Thymus (tissue), 11 donors: ENCODE measurements around the gene ACTL8. TPM values are rescaled to one million over a fixed set of nuclear protein-coding genes. Genes with fewer than 3 reads are reported as not detected.

Experiments
- DNase-seq, 9 donors: peaks; one replicate each; pipeline ENCODE4 v3.0.0-alpha.2; 2013; ENCODE audit warnings: low spot score in 9 of 9, low read depth in 6 of 9, missing footprints in 1 of 9
- H3K27ac ChIP-seq, 2 donors: one replicate each; pipeline ENCODE4 v1.5.1; 2013; ENCODE audit warnings: control low read depth in 1 of 2, low read depth in 1 of 2, low read length in 1 of 2, mild to moderate bottlenecking in 1 of 2, moderate library complexity in 1 of 2
- H3K27me3 ChIP-seq, 2 donors: one replicate each; pipeline ENCODE4 v1.5.1; 2013; ENCODE audit warnings: low read length in 1 of 2; ENCODE audit not compliant: control insufficient read depth in 2 of 2, insufficient read depth in 1 of 2
- H3K36me3 ChIP-seq, 2 donors: one replicate each; pipeline ENCODE4 v1.5.1; 2013; ENCODE audit warnings: low read length in 1 of 2, mild to moderate bottlenecking in 1 of 2, moderate library complexity in 1 of 2; ENCODE audit not compliant: control insufficient read depth in 2 of 2, insufficient read depth in 2 of 2
- H3K4me1 ChIP-seq, 2 donors: one replicate each; pipeline ENCODE4 v1.5.1; 2013; ENCODE audit warnings: low read length in 2 of 2; ENCODE audit not compliant: control insufficient read depth in 2 of 2, insufficient read depth in 2 of 2
- H3K4me3 ChIP-seq, 2 donors: one replicate each; pipeline ENCODE4 v1.5.1; 2013; ENCODE audit warnings: low read length in 2 of 2, control low read depth in 1 of 2, mild to moderate bottlenecking in 1 of 2
- H3K9me3 ChIP-seq, 2 donors: one replicate each; pipeline ENCODE4 v1.5.1; 2013; ENCODE audit warnings: low read length in 1 of 2, mild to moderate bottlenecking in 1 of 2; ENCODE audit not compliant: control insufficient read depth in 2 of 2, insufficient read depth in 1 of 2
- WGBS: extraction: QIAGEN DNeasy Blood & Tissue Kit; methylation state at CpG from one replicate; pipeline ENCODE4 v1.1.7; 2013; 5-methylcytosine and 5-hydroxymethylcytosine counted together
- polyA plus RNA-seq: library from polyadenylated mRNA; stranded (reverse); fragments of 200-250 nt; gene quantifications from one replicate; pipeline ENCODE4 v1.2.3, GENCODE V29; 2013
- total RNA-seq: library from RNA; stranded (reverse); fragments of 120-200 nt; gene quantifications from one replicate; pipeline ENCODE4 v1.2.4, GENCODE V29; 2013
- donor health status: healthy.

ACTL8 gene
- total and polyA plus RNA-seq, 2 donors: 0.28 to 0.71 TPM

GRCh38 chr1:17773591-17774326 is 18.6 kb downstream of the ACTL8 start:
- WGBS: 79% methylated on average over 16 of the region's 16 CpGs
- H3K27ac ChIP-seq: no peak overlapping the region
- H3K36me3 ChIP-seq: no peaks in the 10 kb centered on the region
- no peaks in the 10 kb centered on the region for H3K4me1 ChIP-seq
- H3K4me3 ChIP-seq: no peak overlapping the region
- no peaks in the 10 kb centered on the region for H3K9me3 ChIP-seq
- no peak for DNase-seq
- no peaks in the 10 kb centered on the region for H3K27me3 ChIP-seq

- no peaks in the 10 kb centered on the region for H3K36me3 ChIP-seq
- DNase-seq: no peak
- H3K4me1 ChIP-seq: no peaks in the 10 kb centered on the region
- no peaks in the 10 kb centered on the region for H3K9me3 ChIP-seq
- WGBS: 92% methylated on average over 6 of the region's 6 CpGs
- H3K27me3 ChIP-seq: no peaks in the 10 kb centered on the region
- no peak overlapping the region for H3K27ac ChIP-seq
- H3K4me3 ChIP-seq: no peak overlapping the region
Measured at GRCh38 chr1:17774452-17774851, 19.3 kb downstream of the ACTL8 start.

- H3K9me3 ChIP-seq: no peaks in the 10 kb centered on the region
- 96% methylated on average over 2 of the region's 2 CpGs for WGBS
- H3K27me3 ChIP-seq: no peaks in the 10 kb centered on the region
- H3K4me1 ChIP-seq: no peaks in the 10 kb centered on the region
- no peaks in the 10 kb centered on the region for H3K36me3 ChIP-seq
- no peak overlapping the region for H3K27ac ChIP-seq
- DNase-seq: no peak
- no peak overlapping the region for H3K4me3 ChIP-seq
Measured at GRCh38 chr1:17775796-17776195, 20.7 kb downstream of the ACTL8 start.

DNA sequence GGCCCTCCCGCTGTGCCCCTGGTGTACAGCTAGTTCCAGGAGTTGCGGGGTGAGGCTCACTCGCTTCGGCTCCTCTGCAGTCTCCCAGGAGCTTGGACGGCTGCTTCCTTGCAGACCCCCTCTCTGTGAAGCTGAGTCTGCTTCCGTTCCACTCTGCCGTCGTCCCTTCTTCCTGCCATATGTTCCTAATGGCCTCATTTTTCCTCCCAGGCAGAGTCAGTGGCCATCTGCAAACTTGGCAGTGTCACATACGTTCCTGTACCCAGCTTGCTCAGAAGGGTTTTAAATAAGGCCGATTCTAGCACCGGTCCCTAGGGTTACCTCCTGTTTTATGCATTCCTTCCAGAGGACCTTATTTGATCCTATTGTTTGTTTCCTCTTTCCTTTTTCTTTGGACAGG is 21.3 kb downstream of the ACTL8 start:
- Histone ChIP-seq H3K4me3 (no peak overlapping the region), H3K27me3 (no peaks in the 10 kb centered on the region), H3K36me3 (no peaks in the 10 kb centered on the region), H3K4me1 (no peaks in the 10 kb centered on the region), H3K27ac (no peak overlapping the region), H3K9me3 (no peaks in the 10 kb centered on the region)
- WGBS: 47% methylated on average over 11 of the region's 11 CpGs
- no peak for DNase-seq

DNA sequence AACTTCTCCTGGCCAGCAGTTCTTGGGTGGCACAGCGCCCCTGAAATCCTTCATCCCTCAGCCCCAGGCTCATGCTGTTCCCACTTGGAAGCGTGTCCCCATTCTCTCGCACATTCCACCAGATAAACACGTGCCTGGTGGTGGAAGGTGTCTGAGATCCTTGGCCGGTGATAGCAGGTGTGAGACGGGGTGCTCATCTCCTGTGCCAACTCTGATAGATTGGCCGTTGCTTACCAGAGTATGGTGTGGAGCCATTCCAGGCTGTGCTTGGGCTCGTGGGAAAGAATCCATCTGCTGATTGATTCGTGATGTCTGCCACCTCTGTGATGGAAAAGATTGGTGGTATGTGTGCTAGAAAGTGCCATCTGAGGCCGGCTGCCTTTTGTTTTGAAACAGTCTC is 22.2 kb downstream of the ACTL8 start:
- DNase-seq: no peak
- WGBS: 83% methylated on average over 10 of the region's 10 CpGs
- H3K4me1 ChIP-seq: no peaks in the 10 kb centered on the region
- H3K27me3 ChIP-seq: no peaks in the 10 kb centered on the region
- H3K9me3 ChIP-seq: no peaks in the 10 kb centered on the region
- H3K4me3 ChIP-seq: no peak overlapping the region
- no peaks in the 10 kb centered on the region for H3K36me3 ChIP-seq
- H3K27ac ChIP-seq: no peak overlapping the region

DNA sequence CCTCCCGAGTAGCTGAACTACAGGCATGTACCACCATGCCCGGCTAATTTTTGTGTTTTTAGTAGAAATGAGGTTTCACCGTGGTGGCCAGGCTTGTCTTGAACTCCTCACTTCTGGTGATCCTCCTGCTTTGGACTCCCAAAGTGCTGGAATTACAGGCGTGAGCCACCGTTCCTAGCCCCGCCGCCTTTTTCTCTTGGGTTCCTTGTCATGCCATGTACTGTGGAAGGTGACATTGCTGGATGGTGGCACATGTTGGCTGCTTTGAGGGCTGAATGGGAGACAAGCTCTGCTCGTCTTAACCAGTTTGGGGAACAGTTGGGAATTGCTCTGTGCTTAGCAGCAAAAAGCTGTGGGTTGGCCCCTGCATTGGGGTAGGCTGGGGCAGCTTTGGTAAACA is 22.7 kb downstream of the ACTL8 start:
- no peak overlapping the region for H3K27ac ChIP-seq
- 91% methylated on average over 8 of the region's 8 CpGs for WGBS
- DNase-seq: no peak
- no peaks in the 10 kb centered on the region for H3K36me3 ChIP-seq
- H3K27me3 ChIP-seq: no peaks in the 10 kb centered on the region
- H3K4me3 ChIP-seq: no peak overlapping the region
- H3K4me1 ChIP-seq: no peaks in the 10 kb centered on the region
- H3K9me3 ChIP-seq: no peaks in the 10 kb centered on the region

GRCh38 chr1:17780916-17781315 is 25.8 kb downstream of the ACTL8 start:
- DNase-seq: no peak

GRCh38 chr1:17789926-17790325 is 34.8 kb downstream of the ACTL8 start:
- Histone ChIP-seq H3K36me3 (no peaks in the 10 kb centered on the region), H3K27ac (no peak overlapping the region), H3K4me1 (no peaks in the 10 kb centered on the region), H3K9me3 (no peaks in the 10 kb centered on the region), H3K27me3 (no peaks in the 10 kb centered on the region), H3K4me3 (no peak overlapping the region)
- no peak for DNase-seq
- WGBS: 97% methylated on average over 5 of the region's 5 CpGs

More at GRCh38 chr1:17780916-17781315, 25.8 kb downstream of the ACTL8 start:
- no peaks in the 10 kb centered on the region for H3K9me3 ChIP-seq
- no peak overlapping the region for H3K4me3 ChIP-seq
- H3K27me3 ChIP-seq: no peaks in the 10 kb centered on the region
- no peaks in the 10 kb centered on the region for H3K36me3 ChIP-seq
- H3K27ac ChIP-seq: no peak overlapping the region
- 86% methylated on average over 4 of the region's 4 CpGs for WGBS
- H3K4me1 ChIP-seq: no peaks in the 10 kb centered on the region

GRCh38 chr1:17790383-17791054 is 35.4 kb downstream of the ACTL8 start:
- no peak for DNase-seq
- 84% methylated on average over 4 of the region's 4 CpGs for WGBS

More at GRCh38 chr1:17790383-17791054, 35.4 kb downstream of the ACTL8 start:
- Histone ChIP-seq H3K36me3 (no peaks in the 10 kb centered on the region), H3K27me3 (no peaks in the 10 kb centered on the region), H3K4me3 (no peak overlapping the region), H3K4me1 (no peaks in the 10 kb centered on the region), H3K9me3 (no peaks in the 10 kb centered on the region), H3K27ac (no peak overlapping the region)
